Spleen (tissue), 11 donors: ENCODE results near the gene ARL5B. TPM values are rescaled to one million over a fixed set of nuclear protein-coding genes. Genes with fewer than 3 reads are reported as not detected.

Experiments
- DNase-seq: peaks from one replicate; pipeline ENCODE4 v3.0.0-alpha.2; 2020
- H3K27ac ChIP-seq, 8 donors: fragments of 200-600 bp; sonication (generic) in 7 of 8; 1 replicate in 4 of 8; 2 replicates in 4 of 8; pipeline versions ENCODE4 v1.5.0 to v1.8.0; 2016 to 2021; ENCODE audit warnings: inconsistent platforms in 4 of 8, mild to moderate bottlenecking in 4 of 8, moderate library complexity in 1 of 8
- H3K27me3 ChIP-seq, 7 donors: fragments of 200-600 bp; sonication (generic) in 6 of 7; replicated peaks in 1 of 7; 1 replicate in 4 of 7; 2 replicates in 3 of 7; pipeline versions ENCODE4 v1.5.0 to v1.8.0; 2016 to 2021; ENCODE audit warnings: inconsistent platforms in 3 of 7, mild to moderate bottlenecking in 1 of 7
- H3K36me3 ChIP-seq, 6 donors: fragments of 200-600 bp; sonication (generic) in 5 of 6; 1 replicate in 4 of 6; 2 replicates in 2 of 6; pipeline versions ENCODE4 v1.5.0 to v1.8.0; 2016 to 2021; ENCODE audit warnings: inconsistent platforms in 2 of 6
- H3K4me1 ChIP-seq, 6 donors: fragments of 200-600 bp; sonication (generic) in 5 of 6; 1 replicate in 3 of 6; 2 replicates in 3 of 6; pipeline versions ENCODE4 v1.5.0 to v1.8.0; 2016 to 2021; ENCODE audit warnings: inconsistent platforms in 3 of 6
- H3K4me3 ChIP-seq, 8 donors: fragments of 200-600 bp; sonication (generic) in 7 of 8; 1 replicate in 4 of 8; 2 replicates in 4 of 8; pipeline versions ENCODE4 v1.5.0 to v1.8.0; 2016 to 2021; ENCODE audit warnings: inconsistent platforms in 4 of 8, mild to moderate bottlenecking in 4 of 8, moderate library complexity in 2 of 8
- H3K9me3 ChIP-seq, 8 donors: fragments of 200-600 bp; sonication (generic) in 7 of 8; 1 replicate in 4 of 8; 2 replicates in 4 of 8; pipeline versions ENCODE4 v1.5.0 to v1.8.0; 2016 to 2021; ENCODE audit warnings: inconsistent platforms in 4 of 8
- POLR2A ChIP-seq, 3 donors: fragments of 450-650 bp; IDR thresholded peaks; one replicate each; pipeline ENCODE4 v1.5.1; 2017; ENCODE audit warnings: antibody characterized with exemption in 3 of 3, mild to moderate bottlenecking in 1 of 3
- POLR2AphosphoS5 ChIP-seq, 3 donors: sonication (generic); formaldehyde crosslinking; IDR thresholded peaks; one replicate each; pipeline ENCODE4 v1.5.1; 2017; ENCODE audit warnings: antibody characterized with exemption in 3 of 3
- WGBS, 5 donors: extraction: QIAGEN DNeasy Blood & Tissue Kit in 3 of 5; methylation state at CpG; one replicate each; pipeline versions ENCODE4 v1.1.5 to v1.1.7; 2013 to 2018; 5-methylcytosine and 5-hydroxymethylcytosine counted together
- intact Hi-C: fragments of 100-400 bp; cut with DNase I; formaldehyde crosslinking; loops from one replicate; pipeline ENCODE4 v1.15.0; 2023; ENCODE audit warnings: low total_unique reads
- polyA plus RNA-seq, 3 donors: library from polyadenylated mRNA; stranded (reverse); fragments of 200-250 nt; gene quantifications; one replicate each; pipeline ENCODE4 v1.2.1, GENCODE V29; 2013
- total RNA-seq, 7 donors: library from RNA; depleted of rRNA in 3 of 7; stranded (reverse); fragments of >200 nt in 3 of 7; fragmentation: NEBNext Ultra II Directional in 4 of 7; extraction: Animal tissue kit (Norgen Biotek cat#: 25700) in 4 of 7; gene quantifications; one replicate each; pipeline versions ENCODE4 v1.1.0 to v1.2.1, GENCODE V29; 2016 to 2021
- TF ChIP-seq, protein P1 (sequence below), 11 experiments: fragments of 200-600 bp in 7 of 11; fragments of 450-650 bp in 4 of 11; sonication (generic) in 4 of 11; IDR thresholded peaks in 8 of 11; conservative IDR thresholded peaks in 3 of 11; 1 replicate in 7 of 11; 2 replicates in 4 of 11; pipeline versions ENCODE4 v1.4.0 to v1.8.0; 2016 to 2021; ENCODE audit warnings: antibody characterized with exemption in 11 of 11, inconsistent platforms in 4 of 11, mild to moderate bottlenecking in 1 of 11
- donor health status: healthy with polysubstance abuse.
- donor health status: DM: no; HTN: no; CAD: no; lungs with moderate emphysema.
- donor health status: DM: no; HTN: no; CAD: no.
- donor health status: Bipolar disorder and iron deficiency.
- donor health status: healthy.
- donor health status: DM: no; HTN: no; CAD: no.
- donor health status: DM: yes; HTN: yes; CAD: no.

ARL5B gene
- total and polyA plus RNA-seq, 10 donors: 1.7 to 18.3 (median 11.3) TPM

DNA sequence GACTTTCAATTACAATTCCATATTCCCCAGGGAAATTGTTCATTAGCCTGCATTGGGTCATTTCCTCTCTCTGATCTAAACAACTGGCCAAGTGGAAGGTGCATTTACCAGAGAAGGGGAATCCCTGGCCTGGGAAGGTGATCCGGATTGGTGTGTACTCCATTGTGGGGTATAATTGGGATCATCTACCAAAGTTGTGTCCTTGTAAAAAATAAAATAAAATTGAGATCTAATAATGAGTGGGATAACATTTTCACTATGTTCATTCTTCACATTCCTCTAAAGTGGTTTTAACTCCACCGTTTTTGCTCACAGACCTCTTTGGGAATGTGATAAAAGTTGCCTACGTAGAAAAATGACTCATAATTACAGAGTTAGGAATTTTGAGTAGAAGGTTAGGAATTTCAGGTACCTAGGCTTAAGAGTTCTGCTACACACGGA is 22.8 kb downstream of the ARL5B start:
- TF ChIP-seq POLR2A (IDR thresholded peaks at IDR 0.05): no peak
- Histone ChIP-seq H3K27me3 (no peaks in the 10 kb centered on the region), H3K36me3 (peaks cover 0 to 11% (median 0%) of the 10 kb centered on the region in 6 donors), H3K4me3 (no peak overlapping the region), H3K9me3 (no peaks in the 10 kb centered on the region), H3K27ac (no peak overlapping the region), H3K4me1 (no peaks in the 10 kb centered on the region)
- intact Hi-C loops: no loop called here
- WGBS, 5 donors: 82 to 92% (median 90%) methylated on average over 4 of the region's 4 CpGs
- DNase-seq: no peak

DNA sequence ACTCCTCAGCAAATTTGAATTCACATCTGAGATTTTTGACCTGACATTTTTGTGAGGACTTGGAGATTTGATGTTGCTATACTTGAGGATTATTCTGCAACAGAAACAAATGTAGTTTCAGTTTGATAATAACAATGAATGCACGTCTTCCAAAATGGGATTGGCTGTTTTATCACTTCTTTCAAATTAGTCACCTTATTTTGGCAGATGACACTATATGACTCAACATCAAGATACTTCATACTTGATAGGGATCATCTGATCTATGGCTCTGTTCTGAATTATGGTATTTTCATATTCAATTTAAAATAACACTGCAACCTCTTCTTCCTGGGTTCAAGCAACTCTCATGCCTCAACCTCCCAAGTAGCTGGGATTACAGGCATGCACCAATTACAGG is 24.2 kb downstream of the ARL5B start:
- H3K4me3 ChIP-seq: no peak overlapping the region
- H3K9me3 ChIP-seq: no peaks in the 10 kb centered on the region
- no peaks in the 10 kb centered on the region for H3K4me1 ChIP-seq
- no peak overlapping the region for H3K27ac ChIP-seq
- 73 to 81% (median 80%) methylated on average over 1 of the region's 1 CpG for WGBS, 5 donors
- peaks cover 0 to under 1% (median 0%) of the 10 kb centered on the region in 7 donors for H3K27me3 ChIP-seq
- TF ChIP-seq, protein P1, sequence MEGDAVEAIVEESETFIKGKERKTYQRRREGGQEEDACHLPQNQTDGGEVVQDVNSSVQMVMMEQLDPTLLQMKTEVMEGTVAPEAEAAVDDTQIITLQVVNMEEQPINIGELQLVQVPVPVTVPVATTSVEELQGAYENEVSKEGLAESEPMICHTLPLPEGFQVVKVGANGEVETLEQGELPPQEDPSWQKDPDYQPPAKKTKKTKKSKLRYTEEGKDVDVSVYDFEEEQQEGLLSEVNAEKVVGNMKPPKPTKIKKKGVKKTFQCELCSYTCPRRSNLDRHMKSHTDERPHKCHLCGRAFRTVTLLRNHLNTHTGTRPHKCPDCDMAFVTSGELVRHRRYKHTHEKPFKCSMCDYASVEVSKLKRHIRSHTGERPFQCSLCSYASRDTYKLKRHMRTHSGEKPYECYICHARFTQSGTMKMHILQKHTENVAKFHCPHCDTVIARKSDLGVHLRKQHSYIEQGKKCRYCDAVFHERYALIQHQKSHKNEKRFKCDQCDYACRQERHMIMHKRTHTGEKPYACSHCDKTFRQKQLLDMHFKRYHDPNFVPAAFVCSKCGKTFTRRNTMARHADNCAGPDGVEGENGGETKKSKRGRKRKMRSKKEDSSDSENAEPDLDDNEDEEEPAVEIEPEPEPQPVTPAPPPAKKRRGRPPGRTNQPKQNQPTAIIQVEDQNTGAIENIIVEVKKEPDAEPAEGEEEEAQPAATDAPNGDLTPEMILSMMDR (IDR thresholded peaks at IDR 0.05 in 8 of 11, conservative IDR thresholded peaks at IDR 0.05 in 3 of 11): no peak
- TF ChIP-seq POLR2AphosphoS5 (IDR thresholded peaks at IDR 0.05): no peak
- no peak for TF ChIP-seq POLR2A (IDR thresholded peaks at IDR 0.05)
- peaks cover 0 to 6% (median 0%) of the 10 kb centered on the region in 6 donors for H3K36me3 ChIP-seq
- intact Hi-C loops: no loop called here
- no peak for DNase-seq

DNA sequence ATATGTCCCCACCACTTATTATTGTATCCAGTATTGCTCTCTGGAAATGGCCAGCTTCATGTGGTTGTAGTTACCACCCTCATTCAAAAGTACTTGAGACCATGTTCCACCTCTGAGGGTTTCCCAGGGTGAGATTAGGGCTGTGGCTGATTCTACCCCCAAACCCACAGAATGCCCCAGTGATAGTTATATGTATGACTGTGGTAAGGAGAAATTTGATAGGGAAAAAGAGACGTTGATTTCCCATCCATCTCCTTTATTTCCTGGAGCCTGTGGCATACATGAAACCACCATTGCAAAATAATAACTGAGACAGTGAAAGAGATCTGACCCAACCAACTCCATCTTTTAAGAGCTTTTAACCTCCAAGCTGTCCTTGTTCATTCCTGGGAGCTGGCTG is 25.2 kb downstream of the ARL5B start:
- WGBS, 5 donors: 54 to 60% (median 57%) methylated on average over 1 of the region's 1 CpG
- intact Hi-C loops: no loop called here
- H3K27me3 ChIP-seq: peaks cover 0 to 8% (median 0%) of the 10 kb centered on the region in 7 donors
- H3K36me3 ChIP-seq: peaks cover 0 to 6% (median 0%) of the 10 kb centered on the region in 6 donors
- no peak overlapping the region for H3K4me3 ChIP-seq
- no peaks in the 10 kb centered on the region for H3K9me3 ChIP-seq
- H3K4me1 ChIP-seq: no peaks in the 10 kb centered on the region
- H3K27ac ChIP-seq: no peak overlapping the region
- TF ChIP-seq, protein P1 (IDR thresholded peaks at IDR 0.05 in 8 of 11, conservative IDR thresholded peaks at IDR 0.05 in 3 of 11): no peak
- TF ChIP-seq POLR2AphosphoS5 (IDR thresholded peaks at IDR 0.05) (no peak), POLR2A (IDR thresholded peaks at IDR 0.05) (no peak)
- no peak for DNase-seq

DNA sequence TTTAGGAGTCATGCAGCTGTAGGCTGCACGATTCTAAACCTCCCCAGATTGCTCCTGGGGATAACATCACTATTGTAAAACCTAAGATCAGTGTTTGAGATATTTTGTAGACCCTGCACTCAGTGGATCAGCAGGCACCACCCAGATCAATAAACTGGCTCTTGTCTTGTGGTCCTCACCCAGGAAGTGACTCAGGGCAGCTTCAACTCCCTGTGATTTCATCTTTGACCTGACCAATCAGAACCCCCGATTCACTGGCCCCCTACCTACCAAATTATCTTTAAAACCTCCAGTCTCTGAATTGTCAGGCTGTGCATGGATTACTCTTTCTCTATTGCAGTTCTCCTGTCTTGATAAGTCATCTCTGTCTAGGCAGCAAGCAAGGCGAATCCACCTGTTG is 25.7 kb downstream of the ARL5B start:
- peaks cover 0 to 8% (median 0%) of the 10 kb centered on the region in 7 donors for H3K27me3 ChIP-seq
- TF ChIP-seq POLR2AphosphoS5 (IDR thresholded peaks at IDR 0.05) (no peak), POLR2A (IDR thresholded peaks at IDR 0.05) (no peak)
- TF ChIP-seq, protein P1 (IDR thresholded peaks at IDR 0.05 in 8 of 11, conservative IDR thresholded peaks at IDR 0.05 in 3 of 11): no peak
- intact Hi-C loops: no loop called here
- no peak overlapping the region for H3K27ac ChIP-seq
- H3K36me3 ChIP-seq: peaks cover 0 to 6% (median 0%) of the 10 kb centered on the region in 6 donors
- no peaks in the 10 kb centered on the region for H3K4me1 ChIP-seq
- no peak overlapping the region for H3K4me3 ChIP-seq
- H3K9me3 ChIP-seq: no peaks in the 10 kb centered on the region
- no peak for DNase-seq
- 79 to 93% (median 87%) methylated on average over 3 of the region's 3 CpGs for WGBS, 5 donors

DNA sequence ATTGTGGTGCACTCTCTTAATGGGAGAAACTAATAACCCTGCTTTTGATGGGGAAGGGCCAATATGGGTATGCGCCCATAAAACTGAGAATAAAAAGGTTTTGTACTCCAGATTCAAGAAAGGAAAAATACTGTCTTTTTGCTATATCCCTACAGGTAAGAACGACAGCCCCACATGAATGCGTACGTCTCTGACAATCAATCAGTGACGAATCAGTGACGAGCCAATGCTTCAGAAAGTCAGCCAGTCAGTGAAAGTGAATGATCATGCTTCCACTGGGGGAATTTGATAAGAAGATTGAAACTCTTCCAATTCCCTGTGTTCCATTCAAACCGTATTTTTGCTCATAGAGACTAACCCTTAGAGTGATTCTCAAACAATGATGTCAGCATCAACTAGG is 26.3 kb downstream of the ARL5B start:
- H3K9me3 ChIP-seq: no peaks in the 10 kb centered on the region
- peaks cover 0 to 8% (median 0%) of the 10 kb centered on the region in 7 donors for H3K27me3 ChIP-seq
- H3K4me1 ChIP-seq: no peaks in the 10 kb centered on the region
- DNase-seq: no peak
- peaks cover 0 to 6% (median 0%) of the 10 kb centered on the region in 6 donors for H3K36me3 ChIP-seq
- H3K27ac ChIP-seq: no peak overlapping the region
- TF ChIP-seq POLR2A (IDR thresholded peaks at IDR 0.05) (no peak), POLR2AphosphoS5 (IDR thresholded peaks at IDR 0.05) (no peak)
- TF ChIP-seq, protein P1 (IDR thresholded peaks at IDR 0.05 in 8 of 11, conservative IDR thresholded peaks at IDR 0.05 in 3 of 11): no peak
- no peak overlapping the region for H3K4me3 ChIP-seq
- WGBS, 5 donors: 89 to 95% (median 92%) methylated on average over 7 of the region's 7 CpGs
- intact Hi-C loops: no loop called here
